HG03139 (cell line): ENCODE data around the gene AFF3.
"Not testable (repeated sequence)": the region's sequence is repeated elsewhere in the genome, so short reads cannot be mapped to it uniquely, and the experiment has no call there.

ENCODE experiments used
- ATAC-seq: cut with Tn5 transposase; IDR thresholded peaks from one replicate; pipeline ENCODE4 v1.9.1; 2021; ENCODE audit not compliant: unreplicated experiment

AFF3 gene

DNA sequence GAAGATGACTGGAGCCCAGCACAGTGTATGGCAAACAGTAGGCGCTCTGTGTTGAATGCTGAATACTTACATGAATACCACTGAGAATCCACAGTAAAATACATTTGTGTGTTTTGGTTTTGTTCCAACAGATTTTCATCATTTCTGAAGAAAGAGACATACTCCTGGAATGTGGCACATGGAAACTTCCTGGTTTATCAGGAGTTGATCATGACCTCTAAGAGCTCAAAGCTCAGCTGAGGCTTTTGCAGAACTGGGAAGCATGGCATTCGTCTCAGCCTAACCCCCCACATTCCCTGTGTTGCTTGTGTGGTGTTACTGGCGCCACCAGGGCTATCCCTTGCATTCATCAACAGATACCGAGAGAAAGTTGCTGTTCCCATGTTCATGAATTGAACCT, 335.6 kb downstream of the AFF3 start:
- ATAC-seq = no peak

GRCh38 chr2:99805930-99806476, 336.4 kb downstream of the AFF3 start:
- no peak for ATAC-seq

DNA sequence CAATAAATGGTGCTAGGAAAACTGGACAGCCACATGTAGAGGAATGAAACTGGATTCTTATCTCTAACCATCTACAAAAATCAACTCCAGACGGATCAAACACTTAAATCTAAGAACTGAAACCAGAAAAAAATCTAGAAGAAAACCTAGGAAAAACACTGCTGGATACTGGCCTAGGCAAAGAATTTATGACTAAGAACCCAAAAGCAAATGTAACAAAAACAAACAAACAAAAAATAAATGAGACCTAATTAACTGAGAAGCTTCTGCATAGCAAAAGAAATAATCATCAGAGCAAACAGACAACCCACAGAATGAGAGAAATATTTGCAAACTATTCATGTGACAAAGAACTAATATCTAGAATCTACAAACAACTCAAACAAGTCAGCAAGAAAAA, 338.5 kb downstream of the AFF3 start:
- no peak for ATAC-seq

DNA sequence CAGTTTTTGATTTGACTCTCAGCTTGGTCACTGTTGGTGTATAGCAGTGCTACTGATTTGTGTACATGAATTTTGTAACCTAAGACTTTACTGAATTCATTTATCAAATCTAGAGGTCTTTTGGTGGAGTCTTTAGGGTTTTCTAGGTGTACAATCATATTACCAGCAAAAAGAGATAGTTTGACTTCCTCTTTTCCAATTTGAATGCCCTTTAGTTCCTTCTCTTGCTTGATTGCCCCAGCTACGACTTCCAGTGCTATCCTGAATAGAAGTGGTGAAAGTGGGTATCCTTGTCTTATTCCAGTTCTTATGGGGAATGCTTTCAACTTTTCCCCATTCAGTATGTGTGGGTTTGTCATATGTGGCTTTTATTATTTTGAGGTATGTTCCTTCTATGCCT, 339.7 kb downstream of the AFF3 start:
- no peak for ATAC-seq

- ATAC-seq = no peak
Observed at GRCh38 chr2:99801327-99801901, 341.0 kb downstream of the AFF3 start.

DNA sequence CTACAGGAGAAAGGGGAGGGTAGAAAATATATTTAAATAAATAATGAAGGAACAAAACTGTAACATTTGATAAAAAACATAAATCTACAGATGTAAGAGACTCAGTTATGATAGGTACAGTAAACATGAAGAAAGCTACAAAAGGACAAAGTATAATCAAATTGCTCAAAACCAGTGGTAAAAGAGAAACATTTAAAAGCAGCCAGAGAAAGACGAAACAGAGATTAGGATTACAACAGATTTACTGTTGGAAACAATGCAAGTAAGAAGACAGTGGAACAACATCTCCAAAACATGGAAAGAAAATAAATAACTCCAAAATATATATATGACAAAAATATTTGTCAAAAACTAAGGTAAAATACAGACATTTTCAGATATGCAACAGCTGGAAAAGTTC, 344.9 kb downstream of the AFF3 start:
- no peak for ATAC-seq

DNA sequence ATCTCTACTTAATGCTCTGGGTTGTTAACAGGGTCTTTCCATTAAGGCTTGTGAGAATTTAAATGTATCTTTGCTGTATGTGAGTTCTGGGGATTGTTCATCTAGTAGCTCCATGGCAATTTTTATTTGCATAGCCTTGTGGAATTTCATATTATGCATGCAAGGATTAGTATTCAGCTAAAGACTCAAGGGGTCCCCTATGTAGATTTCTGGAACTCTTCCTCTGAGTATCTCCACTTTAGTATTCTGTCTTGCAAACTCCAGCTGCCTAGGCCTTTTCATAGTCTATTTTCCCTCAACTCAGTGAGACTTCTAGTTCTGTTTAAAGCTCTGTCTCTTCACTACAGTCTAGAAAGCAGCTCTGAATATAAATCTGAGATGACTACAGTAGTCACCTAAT, 348.0 kb downstream of the AFF3 start:
- ATAC-seq = no peak

DNA sequence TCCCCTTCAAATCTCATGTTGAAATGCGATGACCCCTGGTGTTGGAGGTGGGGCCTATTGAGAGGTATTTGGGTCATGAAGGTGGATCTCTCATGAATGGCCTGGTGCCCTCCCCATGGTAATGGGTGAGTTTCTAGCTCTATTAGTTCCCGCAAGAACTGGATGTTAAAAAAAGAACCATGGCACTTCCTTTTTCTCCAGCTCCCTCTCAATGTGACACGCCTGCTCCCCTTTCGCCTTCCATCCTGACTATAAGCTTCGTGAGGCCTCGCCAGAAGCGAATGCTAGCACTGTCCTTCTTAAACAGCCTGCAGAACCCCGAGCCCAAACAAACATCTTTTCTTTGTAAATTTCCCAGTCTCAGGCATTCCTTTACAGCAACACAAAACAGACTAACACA, 349.4 kb downstream of the AFF3 start:
- no peak for ATAC-seq

- ATAC-seq = no peak
Observed at GRCh38 chr2:99789849-99790248, 352.5 kb downstream of the AFF3 start.

- no peak for ATAC-seq
Observed at GRCh38 chr2:99787769-99788382, 354.5 kb downstream of the AFF3 start.

DNA sequence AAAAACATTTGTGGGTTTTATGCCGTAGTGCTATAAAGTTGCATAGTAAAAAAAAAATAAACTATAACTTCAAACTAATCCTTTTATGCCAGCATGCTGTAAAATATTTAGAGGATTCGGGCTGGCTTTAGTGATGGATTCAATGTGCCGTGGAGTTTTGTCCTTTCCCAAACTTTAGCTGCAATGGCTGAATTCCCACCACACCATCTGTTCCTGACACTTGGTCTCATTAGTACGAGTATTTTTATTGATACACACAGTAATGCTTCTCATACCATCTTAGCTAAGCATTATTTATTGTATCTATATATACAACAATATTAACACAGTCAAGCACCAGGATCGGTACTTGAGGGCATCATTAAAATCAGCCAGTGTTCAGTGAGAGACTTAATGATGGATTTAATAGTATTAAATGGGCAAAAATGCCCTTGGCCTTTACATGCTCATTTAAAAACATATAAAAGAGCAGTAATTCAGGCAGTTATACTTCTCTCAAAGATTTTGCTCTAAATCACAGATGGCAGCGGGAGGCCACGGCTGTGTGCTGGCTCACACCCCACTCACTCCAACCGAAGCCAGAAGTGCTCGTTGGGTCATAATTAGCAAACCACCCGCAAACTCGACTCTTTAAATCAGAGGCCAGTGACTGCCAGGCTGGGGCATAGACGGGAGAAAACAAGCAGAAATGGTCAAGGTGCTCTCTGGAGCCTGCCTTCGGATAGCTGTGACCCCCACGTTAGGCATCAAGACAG, 355.6 kb downstream of the AFF3 start:
- no peak for ATAC-seq

- ATAC-seq = no peak
Observed at GRCh38 chr2:99784946-99785345, 357.4 kb downstream of the AFF3 start.

DNA sequence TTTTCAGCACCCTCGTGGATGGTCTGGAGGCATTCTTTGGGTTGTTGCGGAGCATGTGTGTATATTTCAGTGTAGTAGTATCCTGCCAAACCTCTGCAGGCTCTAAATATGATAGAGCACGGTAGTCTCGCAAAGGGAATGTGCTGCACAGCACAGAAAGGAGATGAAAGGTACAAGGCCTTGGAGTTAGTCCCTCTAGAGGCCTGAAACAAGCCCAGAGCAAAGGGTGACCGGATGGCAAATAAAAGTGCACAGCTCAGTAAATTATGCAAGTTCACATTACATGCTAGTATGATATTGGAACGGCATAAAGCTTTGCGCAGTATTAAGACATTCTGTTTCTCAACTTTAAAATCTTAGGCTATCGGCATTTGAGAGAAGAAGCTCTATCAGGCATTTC, 358.1 kb downstream of the AFF3 start:
- ATAC-seq = no peak

DNA sequence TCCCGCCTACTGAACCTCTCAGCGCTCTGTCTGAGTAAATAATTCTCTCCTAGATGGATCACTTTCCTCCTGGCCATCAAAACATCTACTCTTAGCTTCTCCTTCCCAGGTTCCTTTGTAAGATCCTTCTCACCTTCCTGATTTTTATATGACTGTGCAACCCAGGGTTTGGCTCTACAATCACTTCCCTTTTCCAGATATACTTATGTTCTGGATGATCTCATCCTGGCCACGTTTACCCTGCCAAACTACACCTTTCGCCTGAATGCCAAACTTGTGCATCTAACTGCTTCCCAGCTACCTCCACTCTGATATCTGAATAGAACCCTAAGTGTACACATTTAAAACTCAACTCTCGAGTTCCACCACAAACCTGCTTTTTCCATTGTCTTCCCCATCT, 362.1 kb downstream of the AFF3 start:
- ATAC-seq = no peak

GRCh38 chr2:99779276-99779675, 363.1 kb downstream of the AFF3 start:
- no peak for ATAC-seq

DNA sequence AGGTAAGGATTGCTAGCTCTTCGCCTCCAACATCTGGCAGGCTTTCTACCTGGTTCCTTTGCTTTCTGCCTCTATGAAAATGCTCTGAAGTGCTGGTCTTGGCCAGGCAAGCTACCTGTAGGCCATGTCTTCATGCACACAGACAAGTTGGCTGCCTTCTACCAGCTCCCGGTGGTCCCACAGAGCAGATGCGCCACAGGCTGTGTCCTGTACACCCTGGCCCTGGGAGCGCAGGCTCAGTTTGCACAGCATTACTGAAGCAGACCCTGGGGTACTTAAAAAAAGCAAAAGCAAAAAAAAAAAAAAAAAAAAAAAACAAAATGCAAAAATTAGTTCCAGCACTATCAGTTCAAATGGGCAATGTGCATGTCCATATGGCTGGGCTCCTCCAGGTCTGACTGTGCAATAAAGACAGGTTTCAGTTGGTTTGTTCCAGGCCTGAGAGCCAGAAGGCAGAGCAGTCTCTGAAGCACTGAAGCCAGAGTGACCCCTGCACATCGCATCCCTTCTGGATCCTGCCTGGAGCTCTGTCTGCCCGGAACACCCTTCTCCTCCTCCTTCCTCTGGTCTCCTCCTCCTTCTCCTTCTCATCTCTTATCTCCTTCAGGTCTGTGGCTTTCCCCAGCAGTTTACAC, 364.6 kb downstream of the AFF3 start:
- ATAC-seq = no peak

GRCh38 chr2:99776906-99777646, 365.3 kb downstream of the AFF3 start:
- no peak for ATAC-seq

GRCh38 chr2:99776206-99776905, 366.0 kb downstream of the AFF3 start:
- no peak for ATAC-seq

GRCh38 chr2:99775585-99775984, 366.8 kb downstream of the AFF3 start:
- no peak for ATAC-seq

GRCh38 chr2:99773642-99774041, 368.7 kb downstream of the AFF3 start:
- ATAC-seq = not testable (repeated sequence)
